K562 (cell line): ENCODE results near the gene CCNI. TPM values are rescaled to one million over a fixed set of nuclear protein-coding genes. Genes with fewer than 3 reads are reported as not detected.

Source experiments
- ATAC-seq: fragments of 200-7000 bp; cut with Tn5 transposase; 3 replicates; pipeline ENCODE4 v1.9.1; 2020; ENCODE audit warnings: moderate library complexity
- BruUV-seq: library from RNA; stranded (reverse); fragments of 400-500 nt; replicated peaks from 2 replicates; lab custom pipeline; 2021; lab: Mats Ljungman, UMichigan
- CTCF ChIA-PET: fragments of 300-600 bp; formaldehyde crosslinking; extraction: SDS; loops from one replicate; lab custom pipeline; 2021; ENCODE audit warnings: low intra/inter-chr PET ratio; lab: Yijun Ruan, JAX
- POLR2A ChIA-PET: fragments of 300-600, 350-650 bp; sonication (Branson Sonifier 250); formaldehyde crosslinking; extraction: SDS; loops from one replicate; lab custom pipeline; 2021; ENCODE audit warnings: antibody characterized with exemption, inconsistent platforms; lab: Yijun Ruan, JAX
- DNase-seq, 4 experiments: peaks; one replicate each; pipeline versions ENCODE4 v3.0.0 to v3.0.0-alpha.2; 2011 to 2018; ENCODE audit warnings: low spot score in 3 of 4, mixed read lengths in 3 of 4; ENCODE audit errors: extremely low read depth in 1 of 4
- FAIRE-seq: peaks from 2 replicates; lab custom pipeline; 2011; peaks lifted over from hg19 to GRCh38; lab: Jason Lieb, UNC
- H2AFZ ChIP-seq: 2 replicates; pipeline ENCODE4 v1.6.0; 2011; ENCODE audit warnings: low read depth, low read length, control low read depth, inconsistent platforms
- H3K27ac ChIP-seq: fragments of 200-600 bp; 3 replicates; pipeline ENCODE4 v1.8.0; 2011; ENCODE audit warnings: low read depth, mild to moderate bottlenecking, control low read depth, inconsistent platforms, low read length, moderate library complexity, mixed read lengths; ENCODE audit errors: extremely low read depth
- H3K27me3 ChIP-seq, 2 experiments: fragments of 300-600 bp in 1 of 2; 2 replicates in 1 of 2; 3 replicates in 1 of 2; pipeline versions ENCODE4 v1.6.0 to v1.8.0; 2011; ENCODE audit warnings: inconsistent platforms in 2 of 2, low read length in 2 of 2, mild to moderate bottlenecking in 1 of 2, mixed read lengths in 1 of 2, moderate library complexity in 1 of 2; ENCODE audit not compliant: control insufficient read depth in 2 of 2, insufficient read depth in 2 of 2
- H3K36me3 ChIP-seq: fragments of 300-600 bp; 3 replicates; pipeline ENCODE4 v1.8.0; 2011; ENCODE audit warnings: mild to moderate bottlenecking, low read length, inconsistent platforms; ENCODE audit not compliant: control insufficient read depth, insufficient read depth
- H3K4me1 ChIP-seq, 2 experiments: fragments of 200-600 bp in 1 of 2; replicated peaks in 1 of 2; 2 replicates in 1 of 2; 3 replicates in 1 of 2; pipeline versions ENCODE4 v1.5.1 to v1.8.0; 2011; ENCODE audit warnings: inconsistent platforms in 2 of 2, low read length in 2 of 2, mild to moderate bottlenecking in 1 of 2, mixed read lengths in 1 of 2, moderate library complexity in 1 of 2; ENCODE audit not compliant: control insufficient read depth in 2 of 2, insufficient read depth in 2 of 2
- H3K4me2 ChIP-seq: 2 replicates; pipeline ENCODE4 v1.6.1; 2011; ENCODE audit warnings: low read length, control low read depth, inconsistent platforms, mixed read lengths; ENCODE audit not compliant: insufficient read depth
- H3K4me3 ChIP-seq: fragments of 200-600 bp; sonication (generic), shearing (Covaris generic); 2 replicates; pipeline ENCODE4 v1.5.1; 2016; ENCODE audit warnings: control low read depth, inconsistent platforms
- H3K79me2 ChIP-seq: fragments of 200-600 bp; 3 replicates; pipeline ENCODE4 v1.8.0; 2011; ENCODE audit warnings: low read length, inconsistent platforms; ENCODE audit not compliant: control insufficient read depth, insufficient read depth
- H3K9ac ChIP-seq, 2 experiments: 2 replicates each; pipeline versions ENCODE4 v1.6.0 to v1.6.1; 2011; ENCODE audit warnings: low read depth in 2 of 2, low read length in 2 of 2, control low read depth in 1 of 2, inconsistent platforms in 1 of 2, mild to moderate bottlenecking in 1 of 2, mixed read lengths in 1 of 2; ENCODE audit not compliant: insufficient read depth in 1 of 2
- H3K9me1 ChIP-seq: one replicate; pipeline ENCODE4 v1.6.0; 2011; ENCODE audit warnings: inconsistent platforms, mild to moderate bottlenecking, low read length, moderate library complexity; ENCODE audit not compliant: control insufficient read depth, insufficient read depth
- H3K9me3 ChIP-seq: replicated peaks from 2 replicates; pipeline ENCODE4 v1.5.1; 2011; ENCODE audit warnings: low read depth, low read length, inconsistent platforms; ENCODE audit not compliant: control insufficient read depth, insufficient read depth
- H4K20me1 ChIP-seq: replicated peaks from 2 replicates; pipeline ENCODE4 v1.6.1; 2011; ENCODE audit warnings: low read length, inconsistent platforms, mixed read lengths; ENCODE audit not compliant: control insufficient read depth, insufficient read depth
- BCOR ChIP-seq: fragments of 450-650 bp; IDR thresholded peaks from 2 replicates; pipeline ENCODE4 v1.6.1; 2016
- KLF10 ChIP-seq: fragments of 250-450 bp; sonication (Bioruptor Pico); IDR thresholded peaks from 2 replicates; pipeline ENCODE4 v1.6.1; 2021; ENCODE audit warnings: matching md5 sums
- NR2C2 ChIP-seq, 2 experiments: fragments of 200-800 bp in 1 of 2; sonication (Bioruptor generic) in 1 of 2; sonication (generic) in 1 of 2; formaldehyde crosslinking in 1 of 2; IDR thresholded peaks; 2 replicates each; pipeline versions ENCODE4 v1.6.1 to v1.8.0; 2016 to 2022; ENCODE audit warnings: mild to moderate bottlenecking in 1 of 2, missing compliant biosample characterization in 1 of 2, missing genetic modification characterization in 1 of 2, missing genetic modification reagents in 1 of 2
- ZNF224 ChIP-seq: sonication (generic); formaldehyde crosslinking; IDR thresholded peaks from 2 replicates; pipeline ENCODE4 v1.8.0; 2022; ENCODE audit warnings: mild to moderate bottlenecking, missing genetic modification reagents
- in situ Hi-C: fragments of 300-500 bp; cut with MboI; formaldehyde crosslinking; loops from 4 replicates; pipeline ENCODE4 v1.15.0; 2018; ENCODE audit warnings: inconsistent platforms, mixed read lengths
- intact Hi-C: fragments of 100-400 bp; cut with micrococcal nuclease; formaldehyde crosslinking; loops from 2 replicates; pipeline ENCODE4 v1.14.2; 2022
- polyA plus RNA-seq, 8 experiments: library from polyadenylated mRNA; depleted of rRNA in 4 of 8; stranded (reverse) in 5 of 8; unstranded in 3 of 8; fragments of >200 nt; fragmentation: Nextera tagmentation in 2 of 8; fragmentation: Illumina TruSeq in 1 of 8; extraction: Ambion mirVana in 2 of 8; extraction: Trizol in 1 of 8; gene quantifications; 2 replicates each; pipeline versions ENCODE4 v1.2.1 to v1.2.3, GENCODE V29; 2011 to 2014; ENCODE audit warnings: inconsistent platforms in 1 of 8, missing spikeins in 1 of 8
- total RNA-seq, 7 experiments: library from RNA; depleted of rRNA in 6 of 7; stranded (reverse); fragments of >200 nt in 6 of 7; fragmentation: Illumina TruSeq in 2 of 7; extraction: Trizol in 2 of 7; gene quantifications; 2 replicates each; pipeline versions ENCODE4 v1.2.1 to v1.2.3, GENCODE V29; 2011 to 2021; ENCODE audit warnings: low replicate concordance in 1 of 7
- TF ChIP-seq, protein P1 (sequence below): IDR thresholded peaks from 2 replicates; pipeline ENCODE4 v1.6.1; 2016; ENCODE audit warnings: missing genetic modification characterization, missing compliant biosample characterization

Gene CCNI
- total and polyA plus RNA-seq, 9 of the 15 experiments (the other 6 are each of a cell fraction or from before 2014, with no cell fraction given): 43.3 to 159 (median 98.5) TPM

DNA sequence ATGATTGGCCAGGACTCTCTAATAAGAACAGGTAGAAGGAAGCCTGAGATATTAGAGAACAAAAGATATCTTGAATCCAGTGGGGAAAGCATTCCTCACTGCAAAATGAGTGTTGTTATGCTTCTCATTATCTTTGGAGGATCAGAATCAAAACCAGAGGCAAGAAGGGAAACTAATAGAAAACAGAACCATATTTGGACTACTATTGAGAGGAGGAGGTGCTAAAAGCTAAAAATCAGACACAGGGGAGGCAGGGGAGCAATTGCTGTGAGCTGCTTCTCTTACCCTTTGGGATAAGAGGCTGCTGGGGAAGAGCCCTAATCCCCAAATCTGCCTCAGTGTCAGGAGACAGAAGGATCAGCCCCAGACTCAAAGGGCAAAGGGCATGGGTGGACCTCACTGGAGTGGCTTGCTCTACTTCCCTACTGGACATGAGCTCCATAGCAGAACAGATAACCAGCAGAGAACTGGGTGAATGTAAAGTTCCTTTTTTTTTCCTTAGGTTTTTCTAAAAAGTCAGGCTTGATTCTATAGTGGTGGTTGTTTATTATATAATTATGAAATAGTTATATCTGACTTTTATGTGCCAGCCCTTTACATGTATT, 66.2 kb downstream of the CCNI start:
- H4K20me1 ChIP-seq: no peaks in the 10 kb centered on the region
- no TSS peak for BruUV-seq
- H3K36me3 ChIP-seq: peaks cover 66% of the 10 kb centered on the region
- ChIA-PET POLR2A (interaction anchor here (1.2 kb wide), 1 partner anchor 51 kb away, joined by 3 read pairs; no protein-coding TSS in a partner anchor), CTCF (no interaction called here)
- no peak overlapping the region for H2AFZ ChIP-seq
- no peaks in the 10 kb centered on the region for H3K79me2 ChIP-seq
- intact Hi-C loops: no loop called here
- TF ChIP-seq, protein P1, sequence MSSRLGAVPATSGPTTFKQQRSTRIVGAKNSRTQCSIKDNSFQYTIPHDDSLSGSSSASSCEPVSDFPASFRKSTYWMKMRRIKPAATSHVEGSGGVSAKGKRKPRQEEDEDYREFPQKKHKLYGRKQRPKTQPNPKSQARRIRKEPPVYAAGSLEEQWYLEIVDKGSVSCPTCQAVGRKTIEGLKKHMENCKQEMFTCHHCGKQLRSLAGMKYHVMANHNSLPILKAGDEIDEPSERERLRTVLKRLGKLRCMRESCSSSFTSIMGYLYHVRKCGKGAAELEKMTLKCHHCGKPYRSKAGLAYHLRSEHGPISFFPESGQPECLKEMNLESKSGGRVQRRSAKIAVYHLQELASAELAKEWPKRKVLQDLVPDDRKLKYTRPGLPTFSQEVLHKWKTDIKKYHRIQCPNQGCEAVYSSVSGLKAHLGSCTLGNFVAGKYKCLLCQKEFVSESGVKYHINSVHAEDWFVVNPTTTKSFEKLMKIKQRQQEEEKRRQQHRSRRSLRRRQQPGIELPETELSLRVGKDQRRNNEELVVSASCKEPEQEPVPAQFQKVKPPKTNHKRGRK: no peak
- TF ChIP-seq ZNF224 (CRISPR knock-in tag) (no peak), KLF10 (CRISPR knock-in tag) (no peak), NR2C2 (CRISPR knock-in tag; IDR thresholded peaks at IDR 0.05) (no peak), NR2C2 (tag; IDR thresholded peaks at IDR 0.05) (peak; percentile 44; the same call in 1 of the 2 replicates), BCOR (no peak)
- H3K9me1 ChIP-seq: no peaks in the 10 kb centered on the region
- FAIRE-seq (no peak), ATAC-seq (no peak), DNase-seq (no peak)
- no peaks in the 10 kb centered on the region for H3K27me3 ChIP-seq
- H3K4me1 ChIP-seq: no peaks in the 10 kb centered on the region
- no peaks in the 10 kb centered on the region for H3K9me3 ChIP-seq
- in situ Hi-C loops: no loop called here
- no peak overlapping the region for H3K27ac ChIP-seq
- H3K4me2 ChIP-seq: no peak overlapping the region
- no peak overlapping the region for H3K4me3 ChIP-seq
- H3K9ac ChIP-seq: no peak overlapping the region
